ENCODE measurements around the gene C20orf96. TPM values are rescaled to one million over a fixed set of nuclear protein-coding genes. Genes with fewer than 3 reads are reported as not detected.

The C20orf96 gene
- total and polyA plus RNA-seq, 2 donors (not counting 1 experiment from before 2014, with no cell fraction given): 4.7 to 7.5 TPM

- Histone ChIP-seq H3K9ac (ENCODE audit: low read length) (no peak overlapping the region), H3K36me3 (replicated peaks in 1 of 2; ENCODE audit: control extremely low read depth in 1 of 2, control insufficient read depth in 1 of 2, extremely low read depth in 1 of 2, insufficient read depth in 2 of 2, low read length in 1 of 2) (peaks cover 0 to 13% of the 10 kb centered on the region in 2 experiments), H3K4me1 (ENCODE audit: control insufficient read depth in 2 of 2, insufficient read depth in 2 of 2, low read length in 2 of 2) (no peaks in the 10 kb centered on the region), H3K4me2 (replicated peaks; ENCODE audit: low read depth, low read length, poor library complexity, severe bottlenecking) (no peak overlapping the region), H3K27me3 (replicated peaks in 1 of 4; ENCODE audit: control extremely low read depth in 1 of 4, control insufficient read depth in 3 of 4, insufficient read depth in 4 of 4, low read length in 3 of 4) (no peaks in the 10 kb centered on the region), H4K20me1 (ENCODE audit: control insufficient read depth, insufficient read depth, low read length, poor library complexity, severe bottlenecking) (no peaks in the 10 kb centered on the region), H3K9me3 (ENCODE audit: control extremely low read depth in 1 of 3, control insufficient read depth in 2 of 3, insufficient read depth in 1 of 3, low read length in 2 of 3) (no peaks in the 10 kb centered on the region), H3K27ac (ENCODE audit: low read length in 2 of 2) (no peak overlapping the region), H3K79me2 (ENCODE audit: control insufficient read depth, insufficient read depth, low read length) (no peaks in the 10 kb centered on the region), H3K4me3 (ENCODE audit: control extremely low read depth in 1 of 5, extremely low read depth in 1 of 5, insufficient read depth in 1 of 5, low read depth in 2 of 5, low read length in 4 of 5) (no peak overlapping the region), H2AFZ (ENCODE audit: insufficient read depth, low read depth, low read length, poor library complexity, severe bottlenecking) (no peak overlapping the region)
- WGBS (ENCODE audit: insufficient coverage): 95% methylated on average over 5 of the region's 7 CpGs
- no peaks in the 10 kb centered on the region for H3K9me3 Mint-ChIP-seq (ENCODE audit: insufficient read depth)
- no peaks in the 10 kb centered on the region for H3K27me3 Mint-ChIP-seq
- peaks cover 2% of the 10 kb centered on the region for H3K4me1 Mint-ChIP-seq
- DNase-seq: no peak
- intact Hi-C loops (cut with micrococcal nuclease): no loop called here
- TF ChIP-seq CTCF (IDR thresholded peaks at IDR 0.05) (no peak), EZH2 (IDR thresholded peaks at IDR 0.05; ENCODE audit: borderline replicate concordance, insufficient read depth, low read depth, low read length, poor library complexity, severe bottlenecking) (no peak)
- no peak overlapping the region for H3K4me3 Mint-ChIP-seq
- no peak for ATAC-seq (ENCODE audit: low read depth)
- H3K27ac Mint-ChIP-seq: no peak overlapping the region
- ChIA-PET CTCF (no interaction called here), POLR2A (interaction anchor here (0.6 kb wide), 1 partner anchor 174 kb away, joined by 3 read pairs; no protein-coding TSS in a partner anchor)
Measured at GRCh38 chr20:275791-276190, 14.8 kb downstream of the C20orf96 start.

GRCh38 chr20:273884-274283 lies 16.7 kb downstream of the C20orf96 start:
- H3K9me3 ChIP-seq (ENCODE audit: control extremely low read depth in 1 of 3, control insufficient read depth in 2 of 3, insufficient read depth in 1 of 3, low read length in 2 of 3): no peaks in the 10 kb centered on the region
- H3K27me3 Mint-ChIP-seq: no peaks in the 10 kb centered on the region
- ATAC-seq (ENCODE audit: low read depth) (no peak), DNase-seq (no peak)
- WGBS (ENCODE audit: insufficient coverage): 89% methylated on average over 2 of the region's 3 CpGs
- ChIA-PET CTCF (interaction anchor here (0.7 to 1.3 kb wide), 4 partner anchors 8 to 499 kb away, joined by 3 to 5 read pairs (median 4); no protein-coding TSS in a partner anchor), POLR2A (no interaction called here)
- H3K4me1 Mint-ChIP-seq: peaks cover 2% of the 10 kb centered on the region
- H3K36me3 ChIP-seq (replicated peaks in 1 of 2; ENCODE audit: control extremely low read depth in 1 of 2, control insufficient read depth in 1 of 2, extremely low read depth in 1 of 2, insufficient read depth in 2 of 2, low read length in 1 of 2): peaks cover 0 to 11% of the 10 kb centered on the region in 2 experiments
- no peak overlapping the region for H3K4me3 Mint-ChIP-seq
- intact Hi-C loops (cut with micrococcal nuclease): no loop called here
- H2AFZ ChIP-seq (ENCODE audit: insufficient read depth, low read depth, low read length, poor library complexity, severe bottlenecking): no peak overlapping the region
- H3K9me3 Mint-ChIP-seq (ENCODE audit: insufficient read depth): no peaks in the 10 kb centered on the region
- no peaks in the 10 kb centered on the region for H3K79me2 ChIP-seq (ENCODE audit: control insufficient read depth, insufficient read depth, low read length)
- H3K4me2 ChIP-seq (replicated peaks; ENCODE audit: low read depth, low read length, poor library complexity, severe bottlenecking): no peak overlapping the region
- no peak overlapping the region for H3K27ac Mint-ChIP-seq
- H3K4me3 ChIP-seq (ENCODE audit: control extremely low read depth in 1 of 5, extremely low read depth in 1 of 5, insufficient read depth in 1 of 5, low read depth in 2 of 5, low read length in 4 of 5): no peak overlapping the region
- no peak overlapping the region for H3K9ac ChIP-seq (ENCODE audit: low read length)
- no peaks in the 10 kb centered on the region for H3K27me3 ChIP-seq (replicated peaks in 1 of 4; ENCODE audit: control extremely low read depth in 1 of 4, control insufficient read depth in 3 of 4, insufficient read depth in 4 of 4, low read length in 3 of 4)
- H3K4me1 ChIP-seq (ENCODE audit: control insufficient read depth in 2 of 2, insufficient read depth in 2 of 2, low read length in 2 of 2): no peaks in the 10 kb centered on the region
- no peak overlapping the region for H3K27ac ChIP-seq (ENCODE audit: low read length in 2 of 2)
- no peak for TF ChIP-seq CTCF (IDR thresholded peaks at IDR 0.05)
- no peak for TF ChIP-seq EZH2 (IDR thresholded peaks at IDR 0.05; ENCODE audit: borderline replicate concordance, insufficient read depth, low read depth, low read length, poor library complexity, severe bottlenecking)
- H4K20me1 ChIP-seq (ENCODE audit: control insufficient read depth, insufficient read depth, low read length, poor library complexity, severe bottlenecking): no peaks in the 10 kb centered on the region
